HepG2 (cell line): ENCODE measurements around the gene PLEKHA6. TPM values are rescaled to one million over a fixed set of nuclear protein-coding genes. Genes with fewer than 3 reads are reported as not detected.

Experiments
- FOSL2 ChIP-seq: sonication (generic); formaldehyde crosslinking; IDR thresholded peaks from 2 replicates; pipeline ENCODE4 v1.4.0; 2020; ENCODE audit warnings: missing genetic modification reagents
- NCOR1 ChIP-seq: fragments of 200-600 bp; sonication (generic); IDR thresholded peaks from 2 replicates; pipeline ENCODE4 v1.7.0; 2017; ENCODE audit warnings: antibody characterized with exemption, low read length, borderline replicate concordance
- POLR2A ChIP-seq, 2 experiments: IDR thresholded peaks; 2 replicates each; pipeline ENCODE4 v1.6.1; 2011; ENCODE audit warnings: low read depth in 2 of 2, low read length in 2 of 2, mild to moderate bottlenecking in 1 of 2, moderate library complexity in 1 of 2; ENCODE audit not compliant: insufficient read depth in 1 of 2
- ZKSCAN5 ChIP-seq: sonication (generic); formaldehyde crosslinking; IDR thresholded peaks from 2 replicates; pipeline ENCODE4 v1.5.1; 2020; ENCODE audit warnings: mild to moderate bottlenecking, missing genetic modification reagents
- ZMYM2 ChIP-seq: sonication (generic); formaldehyde crosslinking; IDR thresholded peaks from 2 replicates; pipeline ENCODE4 v1.8.0; 2022; ENCODE audit warnings: mild to moderate bottlenecking, missing genetic modification reagents
- ZNF605 ChIP-seq: sonication (generic); formaldehyde crosslinking; IDR thresholded peaks from 2 replicates; pipeline ENCODE4 v1.8.0; 2022; ENCODE audit warnings: mild to moderate bottlenecking, missing genetic modification reagents
- polyA plus RNA-seq, 8 experiments: library from polyadenylated mRNA; depleted of rRNA in 3 of 8; stranded (reverse) in 7 of 8; unstranded in 1 of 8; fragments of >200 nt; fragmentation: Illumina TruSeq in 4 of 8; extraction: Trizol in 4 of 8; gene quantifications; 2 replicates each; pipeline versions ENCODE4 v1.2.1 to v1.2.3, GENCODE V29; 2011 to 2016; ENCODE audit warnings: low read depth in 4 of 8, missing spikeins in 1 of 8, mixed read lengths in 1 of 8; ENCODE audit not compliant: insufficient read depth in 1 of 8
- total RNA-seq, 5 experiments: library from RNA; depleted of rRNA; stranded (reverse); fragments of >200 nt; fragmentation: Illumina TruSeq; extraction: Trizol; gene quantifications; 2 replicates each; pipeline ENCODE4 v1.2.3, GENCODE V29; 2016; ENCODE audit warnings: low read depth in 1 of 5
- TF ChIP-seq, protein P1 (sequence below): sonication (generic); IDR thresholded peaks from 2 replicates; pipeline ENCODE4 v1.6.1; 2016; ENCODE audit warnings: low read depth, borderline replicate concordance
- TF ChIP-seq, protein P2 (sequence below): sonication (generic); formaldehyde crosslinking; IDR thresholded peaks from 2 replicates; pipeline ENCODE4 v1.4.0; 2020; ENCODE audit warnings: missing genetic modification reagents
- TF ChIP-seq, protein P3 (sequence below): sonication (generic); formaldehyde crosslinking; IDR thresholded peaks from 2 replicates; pipeline ENCODE4 v1.9.0; 2022; ENCODE audit warnings: low read depth, missing genetic modification reagents

PLEKHA6 gene
- total and polyA plus RNA-seq, 2 of the 13 experiments (the other 11 are each of a cell fraction or from before 2014, with no cell fraction given), result 5.3 to 11.4 TPM

DNA sequence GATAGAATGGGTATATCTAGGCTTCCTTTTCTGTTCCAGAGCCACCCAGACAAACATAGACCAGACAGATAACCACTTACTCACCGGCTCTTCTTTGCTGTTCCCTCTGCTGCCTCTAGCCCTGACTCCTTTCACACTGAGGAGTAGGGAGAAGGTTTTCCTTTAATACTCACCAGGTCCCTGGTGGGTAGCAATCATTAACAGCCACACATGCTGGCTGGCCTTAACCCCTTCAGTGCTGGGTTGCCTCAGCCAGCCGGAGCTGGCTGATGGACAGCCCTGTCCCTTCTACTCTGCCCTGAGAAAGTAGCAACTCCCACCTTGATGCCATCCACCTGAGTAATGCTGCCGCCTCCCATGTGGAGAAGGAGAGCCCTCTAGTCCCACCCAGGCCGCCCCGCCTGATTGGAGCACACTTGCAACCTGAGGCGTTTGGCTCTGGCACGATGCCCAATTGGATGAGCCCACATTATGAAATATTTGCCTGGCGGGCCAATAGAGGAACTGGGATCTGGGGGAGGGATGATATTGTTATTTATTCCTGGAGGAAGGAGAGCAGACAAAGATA, 71.6 kb downstream of the PLEKHA6 start (continued):
- TF ChIP-seq FOSL2 (CRISPR knock-in tag), result peak; percentile 32; the same call in 1 of the 2 replicates
- no peak for TF ChIP-seq ZMYM2 (CRISPR knock-in tag)
- TF ChIP-seq, protein P1, sequence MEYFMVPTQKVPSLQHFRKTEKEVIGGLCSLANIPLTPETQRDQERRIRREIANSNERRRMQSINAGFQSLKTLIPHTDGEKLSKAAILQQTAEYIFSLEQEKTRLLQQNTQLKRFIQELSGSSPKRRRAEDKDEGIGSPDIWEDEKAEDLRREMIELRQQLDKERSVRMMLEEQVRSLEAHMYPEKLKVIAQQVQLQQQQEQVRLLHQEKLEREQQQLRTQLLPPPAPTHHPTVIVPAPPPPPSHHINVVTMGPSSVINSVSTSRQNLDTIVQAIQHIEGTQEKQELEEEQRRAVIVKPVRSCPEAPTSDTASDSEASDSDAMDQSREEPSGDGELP, result no peak
- no peak for TF ChIP-seq ZNF605 (CRISPR knock-in tag)
- peak; percentile 67 to 84 for TF ChIP-seq POLR2A (IDR thresholded peaks at IDR 0.05; ENCODE audit: insufficient read depth in 1 of 2, low read depth in 2 of 2, low read length in 2 of 2)
- TF ChIP-seq, protein P2, sequence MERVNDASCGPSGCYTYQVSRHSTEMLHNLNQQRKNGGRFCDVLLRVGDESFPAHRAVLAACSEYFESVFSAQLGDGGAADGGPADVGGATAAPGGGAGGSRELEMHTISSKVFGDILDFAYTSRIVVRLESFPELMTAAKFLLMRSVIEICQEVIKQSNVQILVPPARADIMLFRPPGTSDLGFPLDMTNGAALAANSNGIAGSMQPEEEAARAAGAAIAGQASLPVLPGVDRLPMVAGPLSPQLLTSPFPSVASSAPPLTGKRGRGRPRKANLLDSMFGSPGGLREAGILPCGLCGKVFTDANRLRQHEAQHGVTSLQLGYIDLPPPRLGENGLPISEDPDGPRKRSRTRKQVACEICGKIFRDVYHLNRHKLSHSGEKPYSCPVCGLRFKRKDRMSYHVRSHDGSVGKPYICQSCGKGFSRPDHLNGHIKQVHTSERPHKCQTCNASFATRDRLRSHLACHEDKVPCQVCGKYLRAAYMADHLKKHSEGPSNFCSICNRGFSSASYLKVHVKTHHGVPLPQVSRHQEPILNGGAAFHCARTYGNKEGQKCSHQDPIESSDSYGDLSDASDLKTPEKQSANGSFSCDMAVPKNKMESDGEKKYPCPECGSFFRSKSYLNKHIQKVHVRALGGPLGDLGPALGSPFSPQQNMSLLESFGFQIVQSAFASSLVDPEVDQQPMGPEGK (CRISPR knock-in tag), result 0 out of 2 replicates have a peak, but pooled peaks have one; percentile 9
- no peak for TF ChIP-seq ZKSCAN5 (CRISPR knock-in tag)
- TF ChIP-seq, protein P3, sequence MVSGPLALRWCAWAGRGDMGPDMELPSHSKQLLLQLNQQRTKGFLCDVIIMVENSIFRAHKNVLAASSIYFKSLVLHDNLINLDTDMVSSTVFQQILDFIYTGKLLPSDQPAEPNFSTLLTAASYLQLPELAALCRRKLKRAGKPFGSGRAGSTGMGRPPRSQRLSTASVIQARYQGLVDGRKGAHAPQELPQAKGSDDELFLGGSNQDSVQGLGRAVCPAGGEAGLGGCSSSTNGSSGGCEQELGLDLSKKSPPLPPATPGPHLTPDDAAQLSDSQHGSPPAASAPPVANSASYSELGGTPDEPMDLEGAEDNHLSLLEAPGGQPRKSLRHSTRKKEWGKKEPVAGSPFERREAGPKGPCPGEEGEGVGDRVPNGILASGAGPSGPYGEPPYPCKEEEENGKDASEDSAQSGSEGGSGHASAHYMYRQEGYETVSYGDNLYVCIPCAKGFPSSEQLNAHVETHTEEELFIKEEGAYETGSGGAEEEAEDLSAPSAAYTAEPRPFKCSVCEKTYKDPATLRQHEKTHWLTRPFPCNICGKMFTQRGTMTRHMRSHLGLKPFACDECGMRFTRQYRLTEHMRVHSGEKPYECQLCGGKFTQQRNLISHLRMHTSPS (CRISPR knock-in tag), result 0 out of 2 replicates have a peak, but pooled peaks have one; percentile 40
- peak; percentile 40; the same call in 1 of the 2 replicates for TF ChIP-seq NCOR1
